RWPE2 (cell line): Measurements from ENCODE around the gene TXNDC17.
"Not testable (repeated sequence)": the region's sequence is repeated elsewhere in the genome, so short reads cannot be mapped to it uniquely, and the experiment has no call there.

Source experiments
- ATAC-seq: fragments of 200-7000 bp; cut with Tn5 transposase; 3 replicates; pipeline ENCODE4 v1.9.1; 2021; ENCODE audit warnings: low read depth
- DNase-seq: peaks from one replicate; pipeline ENCODE4 v3.0.0-alpha.2; 2020; ENCODE audit warnings: low spot score
- H3K27ac ChIP-seq: fragments of 450-650 bp; 2 replicates; pipeline ENCODE4 v1.5.1; 2017; ENCODE audit warnings: mild to moderate bottlenecking; ENCODE audit not compliant: poor library complexity, severe bottlenecking
- H3K27me3 ChIP-seq: fragments of 250-450 bp; sonication (Bioruptor Pico); 2 replicates; pipeline ENCODE4 v1.5.1; 2021; ENCODE audit warnings: mild to moderate bottlenecking, moderate library complexity; ENCODE audit not compliant: insufficient read depth, poor library complexity, severe bottlenecking
- H3K36me3 ChIP-seq: fragments of 250-450 bp; sonication (Bioruptor Pico); 2 replicates; pipeline ENCODE4 v1.5.1; 2020; ENCODE audit warnings: low read depth, mild to moderate bottlenecking, moderate library complexity
- H3K4me1 ChIP-seq: fragments of 250-450 bp; sonication (Bioruptor Pico); 2 replicates; pipeline ENCODE4 v1.5.1; 2021; ENCODE audit warnings: mild to moderate bottlenecking, moderate library complexity; ENCODE audit not compliant: insufficient read depth, poor library complexity, severe bottlenecking
- H3K4me3 ChIP-seq: fragments of 250-450 bp; sonication (Bioruptor Pico); 2 replicates; pipeline ENCODE4 v1.5.1; 2021; ENCODE audit warnings: mild to moderate bottlenecking, moderate library complexity; ENCODE audit not compliant: severe bottlenecking
- H3K9me3 ChIP-seq: fragments of 250-450 bp; sonication (Bioruptor Pico); 2 replicates; pipeline ENCODE4 v1.5.1; 2021; ENCODE audit warnings: mild to moderate bottlenecking, moderate library complexity; ENCODE audit not compliant: severe bottlenecking
- CTCF ChIP-seq: fragments of 450-650 bp; IDR thresholded peaks from one replicate; pipeline ENCODE4 v1.5.1; 2017; ENCODE audit warnings: mild to moderate bottlenecking, moderate library complexity; ENCODE audit not compliant: poor library complexity, severe bottlenecking

Gene TXNDC17

GRCh38 chr17:6660101-6660500 is 19.2 kb downstream of the TXNDC17 start:
- no peak for TF ChIP-seq CTCF
- no peak overlapping the region for H3K4me3 ChIP-seq
- H3K9me3 ChIP-seq: no peaks in the 10 kb centered on the region
- no peaks in the 10 kb centered on the region for H3K36me3 ChIP-seq
- no peak overlapping the region for H3K27ac ChIP-seq
- no peaks in the 10 kb centered on the region for H3K27me3 ChIP-seq
- H3K4me1 ChIP-seq: peaks cover 3% of the 10 kb centered on the region
- DNase-seq (no peak), ATAC-seq (no peak)

- H3K36me3 ChIP-seq: no peaks in the 10 kb centered on the region
- H3K4me3 ChIP-seq: no peak overlapping the region
- H3K9me3 ChIP-seq: no peaks in the 10 kb centered on the region
- no peak for TF ChIP-seq CTCF
- no peak for ATAC-seq
- H3K4me1 ChIP-seq: no peaks in the 10 kb centered on the region
- H3K27me3 ChIP-seq: no peaks in the 10 kb centered on the region
- DNase-seq: no peak
- no peak overlapping the region for H3K27ac ChIP-seq
Observed at GRCh38 chr17:6660805-6661463, 20.1 kb downstream of the TXNDC17 start.

- Histone ChIP-seq H3K4me3 (no peak overlapping the region), H3K36me3 (no peaks in the 10 kb centered on the region), H3K27ac (no peak overlapping the region), H3K27me3 (no peaks in the 10 kb centered on the region), H3K9me3 (no peaks in the 10 kb centered on the region), H3K4me1 (peaks cover 3% of the 10 kb centered on the region)
- DNase-seq (no peak), ATAC-seq (no peak)
- no peak for TF ChIP-seq CTCF
Observed at GRCh38 chr17:6661464-6661848, 20.6 kb downstream of the TXNDC17 start.

- not testable (repeated sequence) for H3K27me3 ChIP-seq, ATAC-seq, H3K4me3 ChIP-seq, H3K4me1 ChIP-seq, H3K27ac ChIP-seq, DNase-seq, H3K9me3 ChIP-seq, H3K36me3 ChIP-seq
Observed at GRCh38 chr17:6663200-6663599, 22.3 kb downstream of the TXNDC17 start.

- Histone ChIP-seq H3K36me3 (no peaks in the 10 kb centered on the region), H3K9me3 (no peaks in the 10 kb centered on the region), H3K27ac (peak overlapping the region; percentile 97), H3K4me3 (no peak overlapping the region), H3K4me1 (peaks cover 30% of the 10 kb centered on the region), H3K27me3 (no peaks in the 10 kb centered on the region)
- DNase-seq: no peak
- peak; percentile 97 for TF ChIP-seq CTCF
- peak; percentile 67 for ATAC-seq
Observed at GRCh38 chr17:6666077-6666521, 25.2 kb downstream of the TXNDC17 start.
